ENCODE results near the gene DENND1A.

Gene DENND1A

DNA sequence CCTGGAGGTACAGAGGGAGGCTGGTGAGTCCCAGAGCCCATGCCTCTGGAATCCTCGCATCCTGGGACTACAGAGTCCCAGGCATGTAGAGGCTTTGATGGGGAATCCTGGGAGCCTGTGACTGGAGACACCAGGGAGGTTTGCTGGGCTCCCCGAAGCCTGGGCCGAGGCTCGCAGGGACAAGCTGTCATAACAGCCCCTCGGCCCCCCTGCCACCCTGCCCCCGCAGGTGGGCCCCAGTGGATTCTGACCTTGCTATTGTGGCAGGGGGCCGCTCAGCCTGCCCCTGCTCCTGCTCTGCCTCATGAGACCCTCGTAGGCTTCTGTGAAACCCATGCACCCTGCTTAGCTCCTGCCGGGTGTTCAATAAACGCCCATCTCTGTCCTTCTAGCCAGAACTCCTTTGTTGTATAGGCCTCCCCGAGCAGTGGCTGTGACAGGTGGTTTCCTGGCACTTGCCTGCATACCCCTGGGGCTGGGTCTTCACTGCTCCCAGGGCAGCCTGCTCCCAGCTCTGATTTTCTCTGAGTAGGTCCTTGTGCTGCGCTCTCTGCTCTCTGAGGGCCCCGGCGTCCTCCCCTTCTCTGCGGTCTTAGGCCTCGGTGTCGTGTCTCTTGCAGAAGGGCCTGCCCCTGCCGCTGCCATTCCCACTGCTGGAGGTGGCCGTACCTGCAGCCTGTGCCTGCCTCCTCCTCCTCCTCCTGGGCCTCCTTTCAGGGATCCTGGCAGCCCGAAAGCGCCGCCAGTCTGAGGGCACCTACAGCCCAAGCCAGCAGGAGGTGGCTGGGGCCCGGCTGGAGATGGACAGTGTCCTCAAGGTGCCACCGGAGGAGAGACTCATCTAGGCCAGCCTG is 553.5 kb downstream of the DENND1A start:
- DNase-seq: no peak

DNA sequence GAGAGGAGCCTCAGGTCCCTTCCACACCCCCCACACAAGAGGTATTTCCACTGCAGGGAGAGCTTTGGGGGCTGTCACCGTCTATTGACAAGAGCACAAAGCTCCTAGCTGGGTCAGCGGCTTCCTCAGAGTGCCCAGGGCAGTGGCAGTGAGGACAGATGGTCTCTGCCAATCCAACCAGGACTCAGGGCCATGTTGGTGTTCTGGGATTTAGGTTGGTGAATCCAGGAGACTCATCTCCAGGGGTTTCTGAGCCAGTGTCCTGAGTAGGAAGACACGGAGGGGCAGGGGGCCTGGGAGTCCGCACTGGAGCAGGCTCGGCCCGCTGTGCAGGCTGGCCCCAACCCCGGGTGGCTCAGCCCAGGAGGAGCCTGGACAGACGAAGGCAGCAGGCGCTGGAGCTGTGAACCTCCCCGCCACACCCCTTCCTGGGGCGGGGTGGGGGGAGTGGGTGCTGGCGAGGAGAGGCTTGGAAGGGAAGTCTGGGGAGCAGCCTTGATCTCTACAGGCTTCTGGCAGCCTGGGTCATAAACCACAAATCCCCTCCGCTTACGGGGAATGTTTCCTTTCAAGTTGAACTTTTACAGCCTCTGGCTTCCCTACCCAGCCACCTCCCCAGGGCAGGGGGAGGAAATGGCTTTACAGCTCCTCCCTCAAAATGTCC is 554.3 kb downstream of the DENND1A start:
- DNase-seq: peak; percentile 25 to 51

DNA sequence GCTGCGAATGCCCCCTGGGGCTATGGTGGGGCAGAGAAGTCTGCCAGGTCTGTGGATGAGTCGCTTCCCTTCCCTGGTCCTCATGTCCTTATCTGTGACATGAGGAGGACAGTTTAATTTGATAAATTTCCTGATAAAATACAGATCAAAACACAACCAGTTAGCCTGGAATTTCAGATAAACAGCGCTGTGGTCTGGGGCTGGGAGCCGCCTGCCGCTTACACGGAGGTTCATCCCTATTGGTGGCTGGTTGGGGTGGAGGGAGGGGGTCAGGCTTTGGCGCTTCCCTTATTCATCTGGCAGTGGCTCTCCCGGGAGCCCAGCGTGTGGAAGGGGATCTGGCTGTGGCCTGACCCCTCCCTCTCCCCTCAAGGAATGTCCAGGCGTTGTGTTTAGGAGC is 556.0 kb downstream of the DENND1A start:
- DNase-seq: no peak

DNA sequence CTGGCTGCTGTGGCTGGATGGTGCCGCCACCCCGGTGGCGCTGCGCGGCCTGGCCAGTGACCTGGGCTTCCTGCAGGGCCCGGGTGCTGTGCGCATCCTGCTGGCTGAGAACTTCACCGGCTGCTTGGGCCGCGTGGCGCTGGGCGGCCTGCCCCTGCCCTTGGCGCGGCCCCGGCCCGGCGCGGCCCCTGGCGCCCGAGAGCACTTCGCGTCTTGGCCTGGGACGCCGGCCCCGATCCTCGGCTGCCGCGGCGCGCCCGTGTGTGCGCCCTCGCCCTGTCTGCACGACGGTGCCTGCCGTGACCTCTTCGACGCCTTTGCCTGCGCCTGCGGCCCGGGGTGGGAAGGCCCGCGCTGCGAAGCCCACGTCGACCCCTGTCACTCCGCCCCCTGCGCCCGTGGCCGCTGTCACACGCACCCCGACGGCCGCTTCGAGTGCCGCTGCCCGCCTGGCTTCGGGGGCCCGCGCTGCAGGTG is 556.4 kb downstream of the DENND1A start:
- no peak for DNase-seq

DNA sequence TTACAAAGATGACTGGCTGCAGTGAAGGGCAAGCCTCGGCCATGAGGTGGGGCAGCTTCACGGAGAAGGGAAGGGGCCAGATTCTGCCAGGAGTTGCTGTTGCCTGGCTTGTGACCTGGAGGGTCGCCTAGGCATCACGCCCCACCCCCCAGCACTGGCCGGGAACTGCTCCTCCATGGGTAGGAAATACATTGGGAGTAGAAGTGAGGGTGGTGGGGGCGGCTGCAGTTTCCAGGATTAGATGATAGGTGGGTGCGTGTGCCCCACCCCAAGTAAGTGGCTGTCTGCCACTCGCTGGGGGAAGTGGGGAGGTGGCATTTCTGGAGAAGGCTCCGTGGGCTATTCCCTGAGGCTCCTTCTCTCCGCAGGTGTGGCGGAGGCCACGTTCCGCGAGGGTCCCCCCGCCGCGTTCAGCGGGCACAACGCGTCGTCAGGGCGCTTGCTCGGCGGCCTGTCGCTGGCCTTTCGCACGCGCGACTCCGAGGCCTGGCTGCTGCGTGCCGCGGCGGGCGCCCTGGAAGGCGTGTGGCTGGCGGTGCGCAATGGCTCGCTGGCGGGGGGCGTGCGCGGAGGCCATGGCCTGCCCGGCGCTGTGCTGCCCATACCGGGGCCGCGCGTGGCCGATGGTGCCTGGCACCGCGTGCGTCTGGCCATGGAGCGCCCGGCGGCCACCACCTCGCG is 557.0 kb downstream of the DENND1A start:
- DNase-seq: no peak

DNA sequence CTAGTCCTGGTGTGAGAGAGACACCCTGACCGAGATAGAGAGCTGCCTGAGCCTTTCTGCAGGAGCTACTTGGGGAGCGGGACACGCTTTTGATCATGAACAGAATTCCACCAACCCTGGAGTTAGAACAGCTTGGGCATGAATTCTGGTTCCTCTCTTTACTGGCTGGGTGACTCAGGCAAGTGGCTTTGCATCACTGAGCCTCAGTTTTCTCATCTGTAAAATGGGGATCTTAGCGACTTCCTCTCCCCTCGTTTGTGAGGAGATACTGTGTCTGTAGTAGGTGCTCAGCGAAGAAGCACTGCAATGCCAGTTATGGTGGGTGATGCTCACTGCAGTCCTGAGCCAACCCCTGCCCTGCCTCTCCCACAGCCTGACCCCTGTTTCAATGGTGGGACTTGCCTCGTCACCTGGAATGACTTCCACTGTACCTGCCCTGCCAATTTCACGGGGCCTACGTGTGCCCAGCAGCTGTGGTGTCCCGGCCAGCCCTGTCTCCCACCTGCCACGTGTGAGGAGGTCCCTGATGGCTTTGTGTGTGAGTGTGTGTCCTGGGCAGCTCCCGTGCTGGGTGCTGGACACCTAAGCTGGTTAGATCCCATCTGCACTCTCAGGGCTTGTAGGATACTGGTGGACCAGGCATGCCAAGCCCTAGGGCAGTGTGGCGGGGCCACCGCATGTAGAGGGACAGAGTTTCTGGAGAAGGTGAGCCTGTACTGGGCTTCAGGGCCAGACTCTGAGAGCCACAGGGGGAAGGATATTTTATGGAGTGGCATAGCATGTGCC is 557.9 kb downstream of the DENND1A start:
- no peak for DNase-seq

DNA sequence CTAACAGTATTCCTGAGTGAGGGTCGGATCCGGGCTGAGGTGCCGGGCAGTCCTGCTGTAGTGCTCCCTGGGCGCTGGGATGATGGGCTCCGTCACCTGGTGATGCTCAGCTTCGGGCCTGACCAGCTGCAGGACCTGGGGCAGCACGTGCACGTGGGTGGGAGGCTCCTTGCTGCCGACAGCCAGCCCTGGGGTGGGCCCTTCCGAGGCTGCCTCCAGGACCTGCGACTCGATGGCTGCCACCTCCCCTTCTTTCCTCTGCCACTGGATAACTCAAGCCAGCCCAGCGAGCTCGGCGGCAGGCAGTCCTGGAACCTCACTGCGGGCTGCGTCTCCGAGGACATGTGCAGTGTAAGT is 558.7 kb downstream of the DENND1A start:
- no peak for DNase-seq

DNA sequence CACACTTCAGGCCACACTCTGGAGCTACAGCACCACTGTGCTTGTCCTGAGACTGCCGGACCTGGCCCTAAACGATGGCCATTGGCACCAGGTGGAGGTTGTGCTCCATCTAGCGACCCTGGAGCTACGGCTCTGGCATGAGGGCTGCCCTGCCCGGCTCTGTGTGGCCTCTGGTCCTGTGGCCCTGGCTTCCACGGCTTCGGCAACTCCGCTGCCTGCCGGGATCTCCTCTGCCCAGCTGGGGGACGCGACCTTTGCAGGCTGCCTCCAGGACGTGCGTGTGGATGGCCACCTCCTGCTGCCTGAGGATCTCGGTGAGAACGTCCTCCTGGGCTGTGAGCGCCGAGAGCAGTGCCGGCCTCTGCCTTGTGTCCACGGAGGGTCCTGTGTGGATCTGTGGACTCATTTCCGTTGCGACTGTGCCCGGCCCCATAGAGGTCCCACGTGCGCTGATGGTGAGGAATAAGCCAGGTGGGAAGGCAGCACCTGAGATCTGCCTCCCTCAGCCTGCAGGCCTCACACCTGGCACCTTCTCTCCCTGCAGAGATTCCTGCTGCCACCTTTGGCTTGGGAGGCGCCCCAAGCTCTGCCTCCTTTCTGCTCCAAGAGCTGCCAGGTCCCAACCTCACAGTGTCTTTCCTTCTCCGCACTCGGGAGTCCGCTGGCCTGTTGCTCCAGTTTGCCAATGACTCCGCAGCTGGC is 559.2 kb downstream of the DENND1A start:
- no peak for DNase-seq

DNA sequence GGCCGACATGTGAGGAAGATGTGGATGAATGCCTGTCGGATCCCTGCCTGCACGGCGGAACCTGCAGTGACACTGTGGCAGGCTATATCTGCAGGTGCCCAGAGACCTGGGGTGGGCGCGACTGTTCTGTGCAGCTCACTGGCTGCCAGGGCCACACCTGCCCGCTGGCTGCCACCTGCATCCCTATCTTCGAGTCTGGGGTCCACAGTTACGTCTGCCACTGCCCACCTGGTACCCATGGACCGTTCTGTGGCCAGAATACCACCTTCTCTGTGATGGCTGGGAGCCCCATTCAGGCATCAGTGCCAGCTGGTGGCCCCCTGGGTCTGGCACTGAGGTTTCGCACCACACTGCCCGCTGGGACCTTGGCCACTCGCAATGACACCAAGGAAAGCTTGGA is 559.8 kb downstream of the DENND1A start:
- DNase-seq: no peak

DNA sequence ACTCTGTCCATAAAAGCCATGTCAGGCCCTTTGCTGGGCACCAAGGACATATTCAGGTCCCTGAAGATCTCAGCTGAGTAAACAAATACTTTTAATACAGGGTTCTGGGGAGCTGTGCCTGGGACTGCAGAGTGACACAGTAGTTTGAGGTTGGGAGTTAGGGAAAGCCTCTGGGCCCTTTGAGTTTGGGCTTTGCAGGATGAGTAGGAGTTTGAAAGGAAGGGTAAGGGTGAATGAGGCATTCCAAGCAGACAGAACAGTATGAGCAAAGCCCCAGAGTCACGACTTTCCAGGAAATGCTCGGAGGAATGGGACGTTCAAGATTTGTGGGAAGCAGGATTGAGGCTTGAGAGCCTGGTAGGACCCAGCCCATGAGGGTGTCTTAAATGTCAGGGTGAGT is 560.6 kb downstream of the DENND1A start:
- DNase-seq: no peak

DNA sequence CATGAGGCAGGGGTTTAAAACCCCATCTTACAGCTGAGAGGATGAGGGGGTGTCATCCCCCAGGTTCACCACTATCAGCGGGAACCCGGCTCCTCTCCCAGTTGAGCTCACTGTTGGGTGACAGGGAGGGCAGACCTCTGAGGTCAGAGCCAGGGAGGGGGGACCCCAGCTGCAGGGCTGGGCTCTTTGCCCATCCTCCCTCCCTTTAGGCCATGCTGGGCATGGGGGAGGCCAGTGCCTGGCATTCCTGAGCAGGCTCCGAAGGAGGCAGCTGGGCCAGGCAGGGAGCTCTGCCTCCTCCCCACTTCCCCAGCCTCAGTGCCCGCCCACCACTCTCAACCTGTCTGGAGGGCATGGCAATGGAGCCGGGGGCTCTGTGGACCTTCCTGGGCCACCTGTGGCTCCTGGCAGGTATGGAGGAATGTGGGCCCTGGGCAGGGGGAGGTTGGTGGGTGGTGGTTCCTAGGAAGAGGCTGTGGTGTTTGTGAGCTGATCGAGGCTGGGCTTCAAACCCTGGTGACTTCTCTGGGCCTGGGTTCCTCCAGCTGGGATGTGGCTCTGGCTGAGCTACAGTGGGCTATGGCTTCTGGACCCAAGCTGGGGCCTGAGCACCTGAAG is 561.3 kb downstream of the DENND1A start:
- no peak for DNase-seq

DNA sequence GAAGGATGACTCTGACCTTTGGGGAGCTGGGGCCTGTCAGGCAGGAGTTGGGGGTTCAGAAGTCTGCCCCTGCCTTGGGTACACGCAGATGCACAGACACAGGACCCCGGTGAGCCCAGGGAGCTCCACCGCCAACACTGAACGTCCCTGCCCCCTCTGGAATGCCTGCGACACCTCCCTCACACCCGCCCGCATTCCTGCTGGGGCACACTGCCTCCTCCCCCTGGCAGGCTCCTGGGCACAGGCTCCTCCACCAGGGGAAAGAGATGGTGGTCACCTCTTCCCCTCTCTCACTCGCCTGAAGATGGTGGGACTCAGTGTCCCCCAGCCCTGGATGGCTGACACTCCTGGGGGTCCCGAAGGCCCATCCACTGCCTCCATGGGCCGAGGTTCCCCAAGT is 561.9 kb downstream of the DENND1A start:
- DNase-seq: no peak

DNA sequence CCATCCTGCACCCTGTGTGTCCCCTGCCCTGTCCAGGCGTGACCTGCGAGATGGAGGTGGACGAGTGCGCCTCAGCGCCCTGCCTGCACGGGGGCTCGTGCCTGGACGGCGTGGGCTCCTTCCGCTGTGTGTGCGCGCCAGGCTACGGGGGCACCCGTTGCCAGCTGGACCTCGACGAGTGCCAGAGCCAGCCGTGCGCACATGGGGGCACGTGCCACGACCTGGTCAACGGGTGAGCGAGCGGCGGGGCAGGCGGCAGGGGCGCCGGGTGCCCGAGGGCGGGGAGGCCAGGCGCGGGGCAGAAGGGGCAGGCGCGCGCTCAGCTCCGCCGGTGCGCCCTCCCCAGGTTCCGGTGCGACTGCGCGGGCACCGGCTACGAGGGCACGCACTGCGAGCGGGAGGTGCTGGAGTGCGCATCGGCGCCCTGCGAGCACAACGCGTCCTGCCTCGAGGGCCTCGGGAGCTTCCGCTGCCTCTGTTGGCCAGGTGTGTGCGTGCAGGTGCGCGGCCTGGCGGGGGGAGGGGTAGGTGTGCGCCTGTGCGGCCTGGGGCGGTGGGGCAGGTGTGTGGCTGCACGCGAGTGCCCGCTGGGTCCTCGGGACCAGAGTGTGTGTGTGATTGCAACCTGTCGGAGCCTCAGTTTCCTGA is 563.9 kb downstream of the DENND1A start:
- no peak for DNase-seq

DNA sequence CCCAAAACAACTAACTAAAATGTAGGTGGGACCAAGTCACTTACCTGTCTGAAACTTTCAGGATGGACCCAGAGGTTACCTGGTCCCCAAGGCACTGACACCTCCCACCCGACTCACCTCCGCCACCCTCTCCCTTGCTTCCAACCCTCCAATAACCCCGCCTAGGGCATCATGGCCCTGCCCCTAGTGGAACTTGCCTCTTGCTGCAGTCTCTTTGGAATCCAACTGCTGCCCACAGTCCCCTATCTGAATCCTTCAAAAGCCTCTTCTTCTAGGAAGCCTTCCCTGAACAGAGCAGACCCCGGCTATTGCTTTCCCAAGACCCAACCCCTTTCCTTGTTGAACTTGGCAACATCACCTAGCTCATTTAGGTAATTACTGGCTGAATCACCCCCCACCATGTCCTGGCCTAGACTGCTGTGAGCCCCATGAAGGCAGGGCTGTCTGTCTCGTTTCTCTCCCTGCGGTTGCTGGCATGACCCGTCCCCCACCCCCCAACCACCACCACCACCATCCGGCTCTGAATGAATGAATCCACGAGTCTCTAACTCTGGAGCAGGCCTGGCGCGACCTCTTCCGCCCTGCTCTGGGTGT is 564.5 kb downstream of the DENND1A start:
- no peak for DNase-seq

DNA sequence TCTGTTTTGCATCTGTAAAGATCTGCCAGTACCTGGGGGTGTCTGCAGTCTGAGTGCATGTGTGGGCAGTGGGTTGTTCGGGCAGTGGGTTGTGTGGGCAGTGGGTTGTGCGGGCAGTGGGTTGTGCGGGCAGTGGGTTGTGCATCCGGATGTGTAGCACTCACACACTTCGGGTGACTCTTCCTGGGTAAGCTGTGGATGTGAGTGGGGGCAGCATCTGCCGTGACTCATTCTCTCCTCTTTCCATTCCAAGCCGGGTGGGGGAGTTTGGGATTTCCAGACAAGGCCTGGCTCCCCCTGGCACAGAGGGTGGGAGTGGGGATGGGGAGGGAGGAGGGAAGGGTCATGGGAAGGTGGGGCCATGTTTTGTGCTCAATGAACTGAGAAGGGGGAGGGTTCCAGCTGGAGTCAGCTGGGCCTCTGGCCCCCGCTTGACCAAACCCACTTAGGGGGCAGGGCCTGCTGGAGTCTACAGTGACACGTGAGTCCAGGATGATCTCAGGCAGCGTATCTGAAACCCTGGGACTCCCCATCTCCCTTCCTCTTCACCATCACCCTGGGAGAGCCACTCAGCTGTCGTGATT is 565.6 kb downstream of the DENND1A start:
- DNase-seq: no peak

DNA sequence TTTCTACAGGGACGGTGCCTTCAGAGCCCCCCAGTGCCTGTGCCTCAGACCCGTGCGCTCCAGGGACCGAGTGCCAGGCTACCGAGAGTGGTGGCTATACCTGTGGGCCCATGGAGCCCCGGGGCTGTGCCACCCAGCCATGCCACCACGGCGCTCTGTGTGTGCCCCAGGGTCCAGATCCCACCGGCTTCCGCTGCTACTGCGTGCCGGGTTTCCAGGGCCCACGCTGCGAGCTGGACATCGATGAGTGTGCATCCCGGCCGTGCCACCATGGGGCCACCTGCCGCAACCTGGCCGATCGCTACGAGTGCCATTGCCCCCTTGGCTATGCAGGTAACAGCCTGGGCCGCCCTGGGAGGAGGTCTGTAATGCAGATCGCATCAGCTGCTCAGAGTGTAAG is 567.1 kb downstream of the DENND1A start:
- no peak for DNase-seq

DNA sequence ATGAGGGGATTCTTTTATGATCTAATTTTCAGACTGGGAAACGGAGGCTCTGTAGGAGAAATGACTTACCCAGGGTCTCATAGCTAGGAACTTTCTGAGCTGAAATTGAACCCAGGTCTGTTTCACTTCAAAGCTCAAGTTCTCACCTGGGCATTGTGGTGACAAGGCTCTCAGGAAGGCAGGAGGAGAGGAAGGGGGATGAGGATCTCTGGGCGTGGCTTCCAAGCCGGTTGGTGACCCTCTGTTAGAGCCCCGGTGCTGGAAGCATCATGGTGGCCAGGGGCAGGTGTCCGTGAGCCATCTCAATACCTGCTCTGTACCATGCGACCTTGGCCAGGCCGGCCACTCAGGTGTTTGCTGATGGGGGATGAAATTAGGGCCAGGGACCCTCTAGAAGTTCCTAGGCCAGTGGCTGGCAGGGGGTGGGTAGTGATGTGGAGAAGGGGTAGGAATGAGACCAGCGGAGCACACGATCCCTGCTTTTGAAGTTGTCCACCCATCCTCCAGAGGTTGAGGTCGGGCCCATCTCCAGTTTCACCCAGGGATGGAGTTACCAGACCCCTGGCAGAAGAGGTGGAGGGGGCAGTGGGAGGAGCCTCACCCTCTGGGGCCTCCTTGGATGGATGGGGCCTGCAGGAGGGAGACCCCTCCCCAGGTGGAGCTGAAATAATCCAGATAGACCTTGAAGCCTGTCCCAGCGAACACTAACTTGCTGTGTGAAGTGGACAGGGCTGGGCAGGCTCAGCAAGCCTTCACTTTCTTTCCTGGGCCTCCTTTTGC is 568.0 kb downstream of the DENND1A start:
- DNase-seq: no peak

DNA sequence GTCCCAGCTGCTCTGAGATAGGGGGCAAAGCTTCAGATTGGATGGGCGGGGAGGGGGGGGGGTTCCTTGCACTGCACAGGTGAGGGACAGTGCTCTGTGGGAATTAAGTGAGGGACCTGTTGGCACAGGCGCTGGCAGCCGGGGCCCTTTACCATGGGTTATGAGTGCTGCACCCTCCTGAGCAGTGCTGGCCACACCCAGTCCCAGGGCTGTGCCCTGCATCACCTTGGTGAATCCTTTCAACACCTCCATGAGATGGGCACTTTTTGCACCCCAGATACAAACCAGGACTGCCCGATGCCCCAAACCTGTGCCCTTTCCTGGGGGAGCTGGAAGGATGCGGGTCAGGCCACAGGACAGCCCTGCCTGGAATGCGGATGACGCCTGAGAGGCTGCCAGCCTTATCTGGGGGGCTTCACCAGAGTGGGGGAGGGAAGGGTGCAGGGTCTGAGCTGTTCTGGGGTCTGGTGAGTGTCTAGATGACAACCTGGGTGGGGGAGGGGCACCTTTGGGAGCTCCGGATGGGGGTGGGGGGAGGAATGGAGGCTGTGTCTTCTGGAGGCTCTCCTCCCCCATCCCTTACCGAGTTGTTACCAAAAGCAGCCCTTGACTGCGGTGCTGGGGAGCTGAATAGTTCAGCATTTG is 568.7 kb downstream of the DENND1A start:
- DNase-seq: no peak

Measured in NCI-H446 (cell line).